Esophagus mucosa (tissue), 1 donor: ENCODE measurements around the gene THSD4. TPM values are rescaled to one million over a fixed set of nuclear protein-coding genes. Genes with fewer than 3 reads are reported as not detected.

Experiments
- ATAC-seq: fragments of 200-7000 bp; cut with Tn5 transposase; one replicate; pipeline ENCODE4 v1.9.1; 2020
- total RNA-seq: library from RNA; stranded (reverse); gene quantifications from one replicate; pipeline ENCODE4 v1.2.4, GENCODE V29; 2023
- donor health status: DM: yes; HTN: yes; CAD: no.

THSD4 gene
- total RNA-seq, 1 donor from 2014 or later: 121 TPM

- no peak for ATAC-seq
These were observed 395.5 kb downstream of the THSD4 start for GRCh38 chr15:71510763-71511162.

- no peak for ATAC-seq
These were observed 396.8 kb downstream of the THSD4 start for GRCh38 chr15:71511796-71512681.

- no peak for ATAC-seq
These were observed 397.4 kb downstream of the THSD4 start for GRCh38 chr15:71512682-71513006.

GRCh38 chr15:71515375-71516186, 400.3 kb downstream of the THSD4 start:
- peak; percentile 79 for ATAC-seq

- no peak for ATAC-seq
These were observed 402.5 kb downstream of the THSD4 start for GRCh38 chr15:71517751-71518150.

GRCh38 chr15:71518661-71519060, 403.4 kb downstream of the THSD4 start:
- ATAC-seq: no peak

- ATAC-seq: no peak
These were observed 411.0 kb downstream of the THSD4 start for GRCh38 chr15:71526060-71526820.

GRCh38 chr15:71529361-71529760, 414.1 kb downstream of the THSD4 start:
- no peak for ATAC-seq

GRCh38 chr15:71530116-71530515, 414.8 kb downstream of the THSD4 start:
- ATAC-seq: peak; percentile 56

GRCh38 chr15:71532994-71533393, 417.7 kb downstream of the THSD4 start:
- peak; percentile 57 for ATAC-seq

- ATAC-seq: peak; percentile 56
These were observed 422.9 kb downstream of the THSD4 start for GRCh38 chr15:71538181-71538580.

GRCh38 chr15:71541746-71542145, 426.5 kb downstream of the THSD4 start:
- no peak for ATAC-seq

- no peak for ATAC-seq
These were observed 427.6 kb downstream of the THSD4 start for GRCh38 chr15:71542836-71543235.

GRCh38 chr15:71543413-71543812, 428.1 kb downstream of the THSD4 start:
- ATAC-seq: no peak

GRCh38 chr15:71545223-71545760, 430.0 kb downstream of the THSD4 start:
- no peak for ATAC-seq

GRCh38 chr15:71545923-71546322, 430.7 kb downstream of the THSD4 start:
- peak; percentile 14 for ATAC-seq

GRCh38 chr15:71547011-71547410, 431.7 kb downstream of the THSD4 start:
- peak; percentile 42 for ATAC-seq

GRCh38 chr15:71548401-71548807, 433.1 kb downstream of the THSD4 start:
- peak; percentile 17 for ATAC-seq

GRCh38 chr15:71549091-71549490, 433.8 kb downstream of the THSD4 start:
- no peak for ATAC-seq

- peak; percentile 36 for ATAC-seq
These were observed 434.4 kb downstream of the THSD4 start for GRCh38 chr15:71549697-71550096.

- ATAC-seq: no peak
These were observed 436.3 kb downstream of the THSD4 start for GRCh38 chr15:71551566-71551965.

GRCh38 chr15:71559098-71559497, 443.8 kb downstream of the THSD4 start:
- ATAC-seq: peak; percentile 50

- no peak for ATAC-seq
These were observed 444.3 kb downstream of the THSD4 start for GRCh38 chr15:71559616-71560015.
